ENCODE measurements around the gene GPHN. TPM values are rescaled to one million over a fixed set of nuclear protein-coding genes. Genes with fewer than 3 reads are reported as not detected.

GPHN gene
- total and polyA plus RNA-seq, 2 donors (not counting 3 experiments of a cell fraction or from before 2014, with no cell fraction given), result 5.1 to 23.2 TPM

DNA sequence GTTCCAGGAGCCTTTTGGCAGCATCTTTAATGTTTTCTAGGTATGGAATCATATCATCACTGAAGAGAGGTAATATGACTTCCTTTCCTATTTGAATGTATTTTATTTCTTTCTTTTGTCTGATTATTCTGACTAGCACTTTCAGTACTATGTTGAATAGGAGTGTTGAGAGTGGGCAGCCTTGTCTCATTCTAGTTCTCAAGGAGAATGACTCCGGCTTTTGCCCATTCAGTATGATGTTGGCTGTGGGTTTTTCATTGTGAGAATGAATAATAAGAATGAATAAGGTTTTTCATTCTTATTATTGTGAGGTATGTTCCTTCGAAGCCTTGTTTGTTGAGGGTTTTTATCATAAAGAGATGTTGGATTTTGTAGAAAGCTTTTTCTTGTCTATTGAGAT is 98.9 kb downstream of the GPHN start:
- no TSS peak for BruUV-seq (replicated peaks)
- no peak overlapping the region for H3K9ac ChIP-seq (replicated peaks; ENCODE audit: extremely low read depth, insufficient read depth, low read length)

More for the DNA sequence above, 98.9 kb downstream of the GPHN start:
- no peak overlapping the region for H3K4me3 ChIP-seq (replicated peaks in 1 of 3; ENCODE audit: insufficient read depth in 1 of 3, low read depth in 1 of 3, low read length in 3 of 3)
- H3K4me1 ChIP-seq (ENCODE audit: control insufficient read depth, extremely low read depth, insufficient read depth, low read length), result no peaks in the 10 kb centered on the region
- H3K36me3 ChIP-seq (ENCODE audit: control insufficient read depth in 2 of 2, extremely low read depth in 1 of 2, insufficient read depth in 2 of 2, low read length in 2 of 2), result no peaks in the 10 kb centered on the region
- no peaks in the 10 kb centered on the region for H3K9me1 ChIP-seq (replicated peaks; ENCODE audit: control insufficient read depth, extremely low read depth, insufficient read depth, low read length)
- DNase-seq (ENCODE audit: low read depth, low spot score), result no peak
- dilution Hi-C loops (cut with MboI; ENCODE audit: extremely low pct_ligation_motif_present, low sequenced_read_pairs), result no loop called here
- no peaks in the 10 kb centered on the region for H3K79me2 ChIP-seq (ENCODE audit: control insufficient read depth, insufficient read depth, low read length)
- POLR2A ChIA-PET, result no interaction called here
- TF ChIP-seq, protein P1, sequence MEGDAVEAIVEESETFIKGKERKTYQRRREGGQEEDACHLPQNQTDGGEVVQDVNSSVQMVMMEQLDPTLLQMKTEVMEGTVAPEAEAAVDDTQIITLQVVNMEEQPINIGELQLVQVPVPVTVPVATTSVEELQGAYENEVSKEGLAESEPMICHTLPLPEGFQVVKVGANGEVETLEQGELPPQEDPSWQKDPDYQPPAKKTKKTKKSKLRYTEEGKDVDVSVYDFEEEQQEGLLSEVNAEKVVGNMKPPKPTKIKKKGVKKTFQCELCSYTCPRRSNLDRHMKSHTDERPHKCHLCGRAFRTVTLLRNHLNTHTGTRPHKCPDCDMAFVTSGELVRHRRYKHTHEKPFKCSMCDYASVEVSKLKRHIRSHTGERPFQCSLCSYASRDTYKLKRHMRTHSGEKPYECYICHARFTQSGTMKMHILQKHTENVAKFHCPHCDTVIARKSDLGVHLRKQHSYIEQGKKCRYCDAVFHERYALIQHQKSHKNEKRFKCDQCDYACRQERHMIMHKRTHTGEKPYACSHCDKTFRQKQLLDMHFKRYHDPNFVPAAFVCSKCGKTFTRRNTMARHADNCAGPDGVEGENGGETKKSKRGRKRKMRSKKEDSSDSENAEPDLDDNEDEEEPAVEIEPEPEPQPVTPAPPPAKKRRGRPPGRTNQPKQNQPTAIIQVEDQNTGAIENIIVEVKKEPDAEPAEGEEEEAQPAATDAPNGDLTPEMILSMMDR (IDR thresholded peaks at IDR 0.05; ENCODE audit: extremely low read depth in 1 of 2, insufficient read depth in 1 of 2, low read depth in 1 of 2, low read length in 2 of 2), result no peak
- TF ChIP-seq GATA2 (IDR thresholded peaks at IDR 0.05; ENCODE audit: insufficient read depth, insufficient read length, low read depth, low read length), result no peak
- TF ChIP-seq FOS (IDR thresholded peaks at IDR 0.05; ENCODE audit: borderline replicate concordance, insufficient read depth, low read length), result no peak
- TF ChIP-seq POLR2AphosphoS5 (IDR thresholded peaks at IDR 0.05; ENCODE audit: insufficient read depth, low read depth, low read length), result no peak
- TF ChIP-seq EZH2 (IDR thresholded peaks at IDR 0.05; ENCODE audit: borderline replicate concordance, low read depth, low read length, severe bottlenecking), result no peak
- TF ChIP-seq POLR2A (IDR thresholded peaks at IDR 0.05; ENCODE audit: low read depth, low read length), result no peak
- TF ChIP-seq MYC (IDR thresholded peaks at IDR 0.05; ENCODE audit: low read depth, low read length), result no peak
- TF ChIP-seq, protein P2, sequence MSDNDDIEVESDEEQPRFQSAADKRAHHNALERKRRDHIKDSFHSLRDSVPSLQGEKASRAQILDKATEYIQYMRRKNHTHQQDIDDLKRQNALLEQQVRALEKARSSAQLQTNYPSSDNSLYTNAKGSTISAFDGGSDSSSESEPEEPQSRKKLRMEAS (IDR thresholded peaks at IDR 0.05; ENCODE audit: insufficient read depth, insufficient read length), result no peak
- TF ChIP-seq JUN (IDR thresholded peaks at IDR 0.05; ENCODE audit: borderline replicate concordance, insufficient read depth, insufficient read length, low read depth), result no peak
- no peak overlapping the region for H3K4me2 ChIP-seq (ENCODE audit: insufficient read depth, low read length)
- H3K27ac ChIP-seq (ENCODE audit: insufficient read depth, low read depth, low read length), result no peak overlapping the region
- H4K20me1 ChIP-seq (replicated peaks; ENCODE audit: control insufficient read depth, extremely low read depth, insufficient read depth, low read length), result no peaks in the 10 kb centered on the region
- H3K9me3 ChIP-seq (replicated peaks; ENCODE audit: control insufficient read depth, insufficient read depth, low read length), result no peaks in the 10 kb centered on the region
- intact Hi-C loops (cut with micrococcal nuclease), result no loop called here
- CTCF ChIA-PET, result no interaction called here
- FAIRE-seq, result no peak
- no peaks in the 10 kb centered on the region for H3K27me3 ChIP-seq (ENCODE audit: control insufficient read depth in 2 of 2, insufficient read depth in 2 of 2, low read length in 2 of 2)
- no peak overlapping the region for H2AFZ ChIP-seq (ENCODE audit: low read depth, low read length)
